ENCODE results near the gene TMEM151A. TPM values are rescaled to one million over a fixed set of nuclear protein-coding genes. Genes with fewer than 3 reads are reported as not detected.

The TMEM151A gene
- total and polyA plus RNA-seq, 2 of the 4 experiments (the other 2 are of a cell fraction): 0.03 TPM; not detected in 1

DNA sequence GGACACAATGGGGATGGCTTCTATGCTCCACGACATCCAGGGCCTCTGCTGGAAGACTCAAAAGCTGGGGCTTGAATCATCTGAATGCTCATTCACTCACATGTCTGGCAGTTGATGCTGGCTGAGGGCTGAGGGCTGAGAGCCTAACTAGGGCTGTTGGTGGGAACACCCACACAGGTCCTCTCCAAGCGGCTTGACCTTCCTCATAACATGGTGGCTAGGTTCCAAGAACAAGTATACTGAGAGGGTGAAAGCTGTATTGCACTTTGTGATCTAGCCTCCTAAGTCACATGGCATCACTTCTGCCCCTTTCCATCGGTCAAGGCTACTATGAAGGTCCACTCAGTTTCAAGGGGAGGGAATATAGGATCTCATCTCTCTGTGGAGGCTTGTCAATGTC, 7.5 kb downstream of the TMEM151A start:
- Histone ChIP-seq H3K4me1 (ENCODE audit: control insufficient read depth, insufficient read depth, low read length) (no peaks in the 10 kb centered on the region), H3K23ac (ENCODE audit: low read depth, low read length) (no peak overlapping the region), H2AK5ac (ENCODE audit: low read depth, low read length) (no peak overlapping the region), H3K79me1 (ENCODE audit: low read depth in 1 of 2, low read length in 2 of 2) (no peaks in the 10 kb centered on the region), H3K4ac (ENCODE audit: low read depth, low read length) (no peak overlapping the region), H3K9ac (ENCODE audit: low read depth, low read length) (no peak overlapping the region), H2BK5ac (ENCODE audit: low read depth, low read length, poor library complexity, severe bottlenecking) (no peak overlapping the region), H3K4me3 (ENCODE audit: insufficient read depth, low read depth, low read length) (no peak overlapping the region), H3K9me3 (ENCODE audit: control insufficient read depth, insufficient read depth, low read length) (no peaks in the 10 kb centered on the region), H3K56ac (ENCODE audit: extremely low read depth, insufficient read depth, low read length) (no peak overlapping the region), H3K27ac (ENCODE audit: insufficient read depth, low read length) (no peak overlapping the region), H2BK120ac (ENCODE audit: low read depth, low read length) (no peak overlapping the region), H4K20me1 (ENCODE audit: insufficient read depth, low read length) (no peaks in the 10 kb centered on the region), H3K27me3 (ENCODE audit: control insufficient read depth, insufficient read depth, low read length) (peaks cover 21% of the 10 kb centered on the region), H2AFZ (replicated peaks; ENCODE audit: low read length, poor library complexity) (no peak overlapping the region), H4K91ac (ENCODE audit: insufficient read depth, low read depth, low read length) (no peak overlapping the region), H2BK20ac (ENCODE audit: low read depth, low read length) (no peak overlapping the region), H3K14ac (replicated peaks; ENCODE audit: low read depth, low read length) (no peak overlapping the region), H2AK9ac (replicated peaks; ENCODE audit: low read depth, low read length, poor library complexity) (no peak overlapping the region), H4K8ac (ENCODE audit: low read depth in 2 of 2, low read length in 2 of 2) (no peak overlapping the region), H3K36me3 (ENCODE audit: control insufficient read depth, insufficient read depth, low read length) (no peaks in the 10 kb centered on the region), H3K4me2 (ENCODE audit: low read depth, low read length) (no peak overlapping the region), H3K18ac (ENCODE audit: low read depth, low read length) (no peak overlapping the region), H2BK15ac (ENCODE audit: low read depth, low read length) (no peak overlapping the region), H4K5ac (ENCODE audit: low read depth, low read length) (no peak overlapping the region), H3K9me1 (ENCODE audit: insufficient read depth, low read length) (no peaks in the 10 kb centered on the region; the same call in 1 of the 2 replicates)
- ChIA-PET POLR2A (ENCODE audit: unreplicated experiment) (no interaction called here), CTCF (interaction anchor here (1.6 kb wide), 1 partner anchor 12 kb away, joined by 5 read pairs; no protein-coding TSS in a partner anchor)
- TF ChIP-seq MAFK (IDR thresholded peaks at IDR 0.05; ENCODE audit: low read depth, low read length) (no peak), BHLHE40 (IDR thresholded peaks at IDR 0.05; ENCODE audit: low read depth, low read length) (no peak), MAZ (IDR thresholded peaks at IDR 0.05; ENCODE audit: borderline replicate concordance, low read depth, low read length) (no peak), RFX5 (IDR thresholded peaks at IDR 0.05; ENCODE audit: low read depth, low read length) (no peak), CHD1 (IDR thresholded peaks at IDR 0.05; ENCODE audit: low read depth, low read length) (no peak), MXI1 (IDR thresholded peaks at IDR 0.05; ENCODE audit: borderline replicate concordance, low read depth, low read length) (no peak), ELK1 (IDR thresholded peaks at IDR 0.05; ENCODE audit: borderline replicate concordance, low read depth, low read length) (no peak), NFE2L2 (IDR thresholded peaks at IDR 0.05; ENCODE audit: low read depth, low read length) (no peak), POLR2A (IDR thresholded peaks at IDR 0.05; ENCODE audit: low read depth, low read length) (no peak), CTCF (conservative IDR thresholded peaks at IDR 0.05; ENCODE audit: low read depth, low read length) (no peak), SMC3 (IDR thresholded peaks at IDR 0.05; ENCODE audit: low read depth, low read length) (no peak), RCOR1 (IDR thresholded peaks at IDR 0.05; ENCODE audit: insufficient replicate concordance, low read length) (no peak)
- ATAC-seq (ENCODE audit: low read depth): no peak
- no TSS peak for BruUV-seq (replicated peaks)
- 100% methylated on average over 1 of the region's 3 CpGs; no CpG with 5 or more reads in 1 of the 2 experiments for WGBS, 2 experiments (ENCODE audit: extremely low coverage in 2 of 2, insufficient read length in 1 of 2)
- intact Hi-C loops (cut with micrococcal nuclease) (no loop called here), dilution Hi-C loops (cut with HindIII; ENCODE audit: low sequenced_read_pairs, unreplicated experiment) (no loop called here), in situ Hi-C loops (cut with MboI; ENCODE audit: low sequenced_read_pairs) (no loop called here)
- DNase-seq: no peak

Data from IMR-90 (cell line).